AG08395 (cell line): ENCODE results near the gene ACOXL.
"Not testable (repeated sequence)": the region's sequence is repeated elsewhere in the genome, so short reads cannot be mapped to it uniquely, and the experiment has no call there.

Source experiments
- DNase-seq: peaks from one replicate; pipeline ENCODE4 v3.0.0; 2012; ENCODE audit warnings: mixed read lengths, low spot score

ACOXL gene

GRCh38 chr2:110732422-110733413 is at the start of gene ACOXL:
Gene ACOXL (plus strand): TSS chr2:110732573. CDS start chr2:110768390, 35,817 bp downstream.
- DNase-seq = no peak

- no peak for DNase-seq
These were observed 49.5 kb upstream of the ACOXL start for GRCh38 chr2:110682872-110683271.

- not testable (repeated sequence) for DNase-seq
These were observed 44.4 kb upstream of the ACOXL start for GRCh38 chr2:110687775-110688484.

- DNase-seq = no peak
These were observed 43.7 kb upstream of the ACOXL start for GRCh38 chr2:110688594-110689091.

GRCh38 chr2:110690083-110690965 is 42.0 kb upstream of the ACOXL start:
- DNase-seq = no peak

GRCh38 chr2:110691612-110692258 is 40.6 kb upstream of the ACOXL start:
- no peak for DNase-seq

GRCh38 chr2:110695146-110695898 is 37.1 kb upstream of the ACOXL start:
- not testable (repeated sequence) for DNase-seq

- DNase-seq = not testable (repeated sequence)
These were observed 34.1 kb upstream of the ACOXL start for GRCh38 chr2:110698253-110698652.

- no peak for DNase-seq
These were observed 29.6 kb upstream of the ACOXL start for GRCh38 chr2:110702514-110703380.

- DNase-seq = no peak
These were observed 24.9 kb upstream of the ACOXL start for GRCh38 chr2:110707386-110707965.

GRCh38 chr2:110708455-110708854 is 23.9 kb upstream of the ACOXL start:
- DNase-seq = no peak

GRCh38 chr2:110712737-110713136 is 19.6 kb upstream of the ACOXL start:
- no peak for DNase-seq

- DNase-seq = no peak
These were observed 18.6 kb upstream of the ACOXL start for GRCh38 chr2:110713513-110714362.

- no peak for DNase-seq
These were observed 17.7 kb upstream of the ACOXL start for GRCh38 chr2:110714452-110715224.

- DNase-seq = no peak
These were observed 15.3 kb upstream of the ACOXL start for GRCh38 chr2:110716959-110717645.

- no peak for DNase-seq
These were observed 14.6 kb upstream of the ACOXL start for GRCh38 chr2:110717734-110718133.

- no peak for DNase-seq
These were observed 14.0 kb upstream of the ACOXL start for GRCh38 chr2:110718382-110718781.
